Lower leg skin (tissue), 4 donors: ENCODE data around the gene COQ2. TPM values are rescaled to one million over a fixed set of nuclear protein-coding genes. Genes with fewer than 3 reads are reported as not detected.
"Not testable (repeated sequence)": the region's sequence is repeated elsewhere in the genome, so short reads cannot be mapped to it uniquely, and the experiment has no call there.

Experiments
- DNase-seq, 2 donors: peaks; one replicate each; pipeline ENCODE4 v3.0.0-alpha.2; 2019; ENCODE audit warnings: low spot score in 2 of 2
- H3K4me3 ChIP-seq: fragments of 200-600 bp; sonication (generic); 2 replicates; pipeline ENCODE4 v1.5.1; 2017; ENCODE audit warnings: mild to moderate bottlenecking, low read depth; ENCODE audit not compliant: poor library complexity, severe bottlenecking
- CTCF ChIP-seq, 3 donors: fragments of 450-650 bp; IDR thresholded peaks; one replicate each; pipeline ENCODE4 v1.5.1; 2016; ENCODE audit warnings: antibody characterized with exemption in 3 of 3, mild to moderate bottlenecking in 3 of 3, moderate library complexity in 2 of 3
- POLR2A ChIP-seq, 2 donors: fragments of 450-650 bp; IDR thresholded peaks; one replicate each; pipeline ENCODE4 v1.6.1; 2016 to 2017; ENCODE audit warnings: antibody characterized with exemption in 2 of 2, mild to moderate bottlenecking in 1 of 2, moderate library complexity in 1 of 2
- WGBS, 2 donors: methylation state at CpG; one replicate each; pipeline ENCODE4 v1.1.5; 2018; 5-methylcytosine and 5-hydroxymethylcytosine counted together
- intact Hi-C: fragments of 100-400 bp; cut with DNase I; formaldehyde crosslinking; loops from one replicate; pipeline ENCODE4 v1.15.0; 2023; ENCODE audit warnings: low total_unique reads
- total RNA-seq, 4 donors: library from RNA; depleted of rRNA; stranded (reverse); fragments of >200 nt; gene quantifications; one replicate each; pipeline ENCODE4 v1.1.0, GENCODE V29; 2016

The COQ2 gene
- total RNA-seq = 10 to 100 TPM in 3 of 4 donors, 1 to 10 TPM in 1; 9.7 to 20.1 (median 12.6) TPM

GRCh38 chr4:83284193-83285054, at the start of gene COQ2:
Gene COQ2 (minus strand): TSS chr4:83284798. CDS start chr4:83284764, 34 bp downstream.
- TF ChIP-seq POLR2A (IDR thresholded peaks at IDR 0.05) = peak in 1 of 2 donors; percentile 32
- TF ChIP-seq CTCF (IDR thresholded peaks at IDR 0.05) = no peak
- DNase-seq = peak; percentile 93 to 99
- peak within 1 kb of the TSS; percentile 47 for H3K4me3 ChIP-seq
- WGBS, 2 donors = 0% methylated on average over 47 to 54 of the region's 76 CpGs
- intact Hi-C loops = no loop called here

GRCh38 chr4:83331956-83332355, 47.4 kb upstream of the COQ2 start:
- DNase-seq = no peak
- intact Hi-C loops = no loop called here
- WGBS, 2 donors = 62% methylated on average over 3 of the region's 3 CpGs
- no peak overlapping the region for H3K4me3 ChIP-seq
- TF ChIP-seq POLR2A (IDR thresholded peaks at IDR 0.05) (no peak), CTCF (IDR thresholded peaks at IDR 0.05) (no peak)

- intact Hi-C loops = no loop called here
- no peak for TF ChIP-seq CTCF (IDR thresholded peaks at IDR 0.05)
- TF ChIP-seq POLR2A (IDR thresholded peaks at IDR 0.05) = no peak
- 44 to 46% methylated on average over 5 of the region's 5 CpGs for WGBS, 2 donors
- no peak overlapping the region for H3K4me3 ChIP-seq
- no peak for DNase-seq
Measured at GRCh38 chr4:83329521-83330110, 45.0 kb upstream of the COQ2 start.

- 45 to 57% methylated on average over 7 of the region's 7 CpGs for WGBS, 2 donors
- intact Hi-C loops = no loop called here
- no peak for DNase-seq
- H3K4me3 ChIP-seq = no peak overlapping the region
- TF ChIP-seq POLR2A (IDR thresholded peaks at IDR 0.05) (no peak), CTCF (IDR thresholded peaks at IDR 0.05) (no peak)
Measured at GRCh38 chr4:83328521-83329187, 44.1 kb upstream of the COQ2 start.

- intact Hi-C loops = no loop called here
- DNase-seq = no peak
- H3K4me3 ChIP-seq = no peak overlapping the region
- TF ChIP-seq POLR2A (IDR thresholded peaks at IDR 0.05) (no peak), CTCF (IDR thresholded peaks at IDR 0.05) (no peak)
- 82 to 87% methylated on average over 8 of the region's 8 CpGs for WGBS, 2 donors
Measured at GRCh38 chr4:83326546-83326945, 41.9 kb upstream of the COQ2 start.

GRCh38 chr4:83325306-83325705, 40.7 kb upstream of the COQ2 start:
- DNase-seq, intact Hi-C loops, H3K4me3 ChIP-seq: not testable (repeated sequence)
- WGBS, 2 donors = 85 to 89% methylated on average over 4 of the region's 4 CpGs
